ENCODE data around the gene COX5A. TPM values are rescaled to one million over a fixed set of nuclear protein-coding genes. Genes with fewer than 3 reads are reported as not detected.

Gene COX5A
- total RNA-seq, 2 donors from 2014 or later = 314 to 323 TPM

Other genes with a start within 250 kb of the COX5A start
- gene EDC3, start 242.0 kb downstream of the COX5A start, total RNA-seq = 10 to 100 TPM; 48.6 to 56.4 TPM
- 10 to 100 TPM in 1 of 2 donors, 1 to 10 TPM in 1; 2.1 to 11.4 TPM for gene CYP1A1, start 212.5 kb downstream of the COX5A start, total RNA-seq
- gene CYP1A2, start 189.2 kb downstream of the COX5A start, total RNA-seq = not detected
- 100 to 1,000 TPM; 231 to 297 TPM for gene CSK, start 156.0 kb downstream of the COX5A start, total RNA-seq
- 1 to 10 TPM in 1 of 2 donors, under 1 TPM in 1; 0.27 to 1.1 TPM for gene LMAN1L, start 125.2 kb downstream of the COX5A start, total RNA-seq
- under 1 TPM in 1 of 2 donors, not detected in 1; 0.25 TPM for gene CPLX3, start 111.4 kb downstream of the COX5A start, total RNA-seq
- gene ULK3, start 94.9 kb downstream of the COX5A start, total RNA-seq = 10 to 100 TPM; 37.6 to 50.3 TPM
- gene SCAMP2, start 64.7 kb downstream of the COX5A start, total RNA-seq = 10 to 100 TPM; 79.5 to 92.7 TPM
- gene MPI, start 48.0 kb downstream of the COX5A start, total RNA-seq = 10 to 100 TPM; 22.0 to 98.0 TPM
- 10 to 100 TPM; 61.7 to 66.2 TPM for gene FAM219B, start 31.2 kb downstream of the COX5A start, total RNA-seq
- 1 to 10 TPM; 3.4 to 6.6 TPM for gene RPP25, start 18.7 kb upstream of the COX5A start, total RNA-seq
- 10 to 100 TPM in 1 of 2 donors, 1 to 10 TPM in 1; 3.7 to 11.4 TPM for gene SCAMP5, start 57.5 kb upstream of the COX5A start, total RNA-seq
- 10 to 100 TPM; 16.3 to 20.4 TPM for gene PPCDC, start 85.5 kb upstream of the COX5A start, total RNA-seq

Measured in activated naive CD4-positive, alpha-beta T cell treated with anti-CD3 and anti-CD28 coated beads, Interleukin-2, amount 50 U/mL, for 72 hours (primary cell).